WTC11 (cell line): ENCODE results near the gene BCL7B. TPM values are rescaled to one million over a fixed set of nuclear protein-coding genes. Genes with fewer than 3 reads are reported as not detected.

ENCODE experiments used
- ATAC-seq: fragments of 200-7000 bp; cut with Tn5 transposase; 2 replicates; pipeline ENCODE4 v1.10.0; 2021; ENCODE audit warnings: mild to moderate bottlenecking, moderate library complexity
- CTCF ChIA-PET: fragments of 300-600 bp; sonication (Branson Sonifier 250); formaldehyde crosslinking; loops from one replicate; lab custom pipeline; 2021; ENCODE audit warnings: antibody characterized with exemption; lab: Charles Lee
- POLR2A ChIA-PET: fragments of 350-600 bp; sonication (Branson Sonifier 250); formaldehyde crosslinking; loops from one replicate; lab custom pipeline; 2021; ENCODE audit warnings: antibody characterized with exemption; lab: Charles Lee
- DNase-seq: peaks from one replicate; pipeline ENCODE4 v3.0.0; 2021; ENCODE audit warnings: low spot score
- H3K27ac Mint-ChIP-seq: 2 replicates; pipeline ENCODE4 v1.8.0; 2021; ENCODE audit warnings: mixed read lengths
- H3K27me3 Mint-ChIP-seq: 2 replicates; pipeline ENCODE4 v1.8.0; 2021; ENCODE audit warnings: low read depth, mild to moderate bottlenecking, moderate library complexity, mixed read lengths
- H3K36me3 Mint-ChIP-seq: 2 replicates; pipeline ENCODE4 v1.8.0; 2021; ENCODE audit warnings: mixed read lengths
- H3K4me1 Mint-ChIP-seq: 2 replicates; pipeline ENCODE4 v1.8.0; 2022; ENCODE audit warnings: mixed read lengths
- H3K4me3 Mint-ChIP-seq: 2 replicates; pipeline ENCODE4 v1.8.0; 2021; ENCODE audit warnings: mild to moderate bottlenecking, moderate library complexity, mixed read lengths
- H3K9me3 Mint-ChIP-seq: 2 replicates; pipeline ENCODE4 v1.8.0; 2021; ENCODE audit warnings: mixed read lengths
- CREB1 ChIP-seq: sonication (generic); formaldehyde crosslinking; IDR thresholded peaks from 2 replicates; pipeline ENCODE4 v1.8.0; 2023; ENCODE audit warnings: mild to moderate bottlenecking, missing genetic modification reagents
- GRHL2 ChIP-seq: fragments of 250-450 bp; sonication (Bioruptor Pico); IDR thresholded peaks from 2 replicates; pipeline ENCODE4 v1.8.0; 2022; ENCODE audit warnings: mild to moderate bottlenecking, moderate library complexity; ENCODE audit not compliant: insufficient replicate concordance, severe bottlenecking
- JUN ChIP-seq: sonication (generic); formaldehyde crosslinking; IDR thresholded peaks from 2 replicates; pipeline ENCODE4 v1.8.0; 2023; ENCODE audit warnings: mild to moderate bottlenecking, missing genetic modification reagents
- MXD4 ChIP-seq: fragments of 250-450 bp; sonication (Bioruptor Pico); IDR thresholded peaks from 2 replicates; pipeline ENCODE4 v1.8.0; 2021; ENCODE audit warnings: mild to moderate bottlenecking, moderate library complexity, borderline replicate concordance
- NFE2L1 ChIP-seq: sonication (generic); formaldehyde crosslinking; IDR thresholded peaks from 2 replicates; pipeline ENCODE4 v1.8.1; 2023; ENCODE audit warnings: missing genetic modification reagents
- NFYB ChIP-seq: sonication (generic); formaldehyde crosslinking; conservative IDR thresholded peaks from 2 replicates; pipeline ENCODE4 v1.8.0; 2022; ENCODE audit warnings: low read depth, missing genetic modification reagents
- SMAD4 ChIP-seq: sonication (generic); formaldehyde crosslinking; IDR thresholded peaks from 2 replicates; pipeline ENCODE4 v1.8.0; 2022; ENCODE audit warnings: mild to moderate bottlenecking, missing genetic modification reagents
- SP1 ChIP-seq: sonication (generic); formaldehyde crosslinking; conservative IDR thresholded peaks from 2 replicates; pipeline ENCODE4 v1.8.1; 2022; ENCODE audit warnings: missing genetic modification reagents
- ZNF232 ChIP-seq: sonication (generic); formaldehyde crosslinking; IDR thresholded peaks from 2 replicates; pipeline ENCODE4 v1.8.0; 2022; ENCODE audit warnings: mild to moderate bottlenecking, missing genetic modification reagents
- ZNF317 ChIP-seq: sonication (generic); formaldehyde crosslinking; IDR thresholded peaks from 2 replicates; pipeline ENCODE4 v1.8.1; 2023; ENCODE audit warnings: low read depth, mild to moderate bottlenecking, moderate library complexity, missing genetic modification reagents, borderline replicate concordance
- ZNF396 ChIP-seq: fragments of 250-450 bp; sonication (Bioruptor Pico); IDR thresholded peaks from 2 replicates; pipeline ENCODE4 v1.8.0; 2021; ENCODE audit warnings: mild to moderate bottlenecking, moderate library complexity, borderline replicate concordance
- total RNA-seq: library from RNA; stranded (reverse); gene quantifications from 3 replicates; pipeline ENCODE4 v1.2.3, GENCODE V29; 2021
- TF ChIP-seq, protein P1 (sequence below): sonication (generic); formaldehyde crosslinking; IDR thresholded peaks from 2 replicates; pipeline ENCODE4 v1.8.1; 2023; ENCODE audit warnings: mild to moderate bottlenecking, missing genetic modification reagents, moderate library complexity
- TF ChIP-seq, protein P2 (sequence below): sonication (generic); formaldehyde crosslinking; IDR thresholded peaks from 2 replicates; pipeline ENCODE4 v1.8.0; 2023; ENCODE audit warnings: missing genetic modification reagents, mild to moderate bottlenecking, borderline replicate concordance
- TF ChIP-seq, protein P3 (sequence below): sonication (generic); formaldehyde crosslinking; IDR thresholded peaks from 2 replicates; pipeline ENCODE4 v1.8.1; 2022; ENCODE audit warnings: low read depth, missing genetic modification reagents, borderline replicate concordance
- TF ChIP-seq, protein P4 (sequence below): sonication (generic); formaldehyde crosslinking; IDR thresholded peaks from 2 replicates; pipeline ENCODE4 v1.8.0; 2023; ENCODE audit warnings: missing genetic modification reagents
- TF ChIP-seq, protein P5 (sequence below): sonication (generic); formaldehyde crosslinking; IDR thresholded peaks from 2 replicates; pipeline ENCODE4 v1.8.1; 2022; ENCODE audit warnings: low read depth, mild to moderate bottlenecking, moderate library complexity, missing genetic modification reagents, borderline replicate concordance
- TF ChIP-seq, protein P6 (sequence below): sonication (generic); formaldehyde crosslinking; conservative IDR thresholded peaks from 2 replicates; pipeline ENCODE4 v1.8.1; 2023; ENCODE audit warnings: mild to moderate bottlenecking, low read depth, missing genetic modification reagents, moderate library complexity
- TF ChIP-seq, protein P7 (sequence below): sonication (generic); formaldehyde crosslinking; IDR thresholded peaks from 2 replicates; pipeline ENCODE4 v1.8.1; 2023; ENCODE audit warnings: mild to moderate bottlenecking, moderate library complexity, missing genetic modification reagents
- TF ChIP-seq, protein P8 (sequence below): fragments of 250-450 bp; sonication (Bioruptor Pico); IDR thresholded peaks from 2 replicates; pipeline ENCODE4 v1.9.0; 2021; ENCODE audit warnings: mild to moderate bottlenecking
- TF ChIP-seq, protein P9 (sequence below): fragments of 250-450 bp; sonication (Bioruptor Pico); IDR thresholded peaks from 2 replicates; pipeline ENCODE4 v2.1.2; 2022; ENCODE audit warnings: mild to moderate bottlenecking, moderate library complexity

BCL7B gene
- total RNA-seq, 1 experiment from 2014 or later: 28.5 TPM

DNA sequence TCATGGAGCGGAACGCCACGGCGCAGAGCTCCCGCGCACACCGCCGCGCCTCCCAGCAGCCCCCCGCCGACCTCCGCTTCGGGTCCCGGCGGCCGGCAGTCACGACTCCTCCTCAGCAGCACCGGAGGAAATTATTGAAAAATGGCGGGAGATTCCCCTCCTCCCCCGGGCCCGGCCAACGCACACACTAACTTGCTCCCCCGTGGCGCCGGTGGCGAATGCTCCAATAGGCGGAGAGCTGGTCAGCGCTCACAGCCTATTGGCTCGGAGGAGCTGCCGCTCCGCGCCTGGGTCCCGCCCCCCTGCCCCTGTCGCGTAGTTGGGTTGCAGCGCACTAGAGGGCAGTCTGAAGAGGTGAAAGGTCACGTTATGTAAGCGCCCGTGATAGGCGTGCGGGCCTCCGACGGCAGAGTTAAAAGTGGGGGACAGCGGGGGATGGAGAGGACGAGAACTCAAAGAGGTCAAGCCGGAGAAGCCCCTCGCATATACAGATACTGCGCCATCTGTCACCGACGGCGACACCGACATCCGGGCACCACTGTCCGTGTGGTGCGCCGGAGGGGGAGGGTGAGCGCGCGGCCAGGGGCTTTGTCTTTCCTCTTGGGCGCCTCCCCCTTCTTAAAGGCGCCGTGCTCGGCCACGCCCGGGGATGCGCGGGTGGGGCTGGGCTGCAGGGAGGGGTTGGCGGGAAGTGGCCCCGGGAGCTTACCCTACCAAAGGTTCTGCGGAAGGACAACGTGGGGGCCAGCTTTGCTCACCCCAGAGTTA lies 35.2 kb downstream of the BCL7B start, which contains the start of gene BAZ1B:
Gene BAZ1B (minus strand): TSS at position 189 of the 768 bp plus-strand sequence. CDS start 360 bp downstream, outside the sequence.
- ATAC-seq (peak; percentile 95), DNase-seq (peak; percentile 99)
- Mint-ChIP-seq H3K9me3 (no peaks in the 10 kb centered on the region), H3K27ac (peak within 1 kb of the TSS; percentile 98), H3K4me3 (peak within 1 kb of the TSS; percentile 83), H3K27me3 (no peaks in the 10 kb centered on the region), H3K4me1 (peaks cover 36% of the 10 kb centered on the region), H3K36me3 (peaks cover 30% of the 10 kb centered on the region)
- ChIA-PET CTCF (interaction anchor here (0.6 to 2.5 kb wide), 7 partner anchors 34 to 394 kb away, joined by 3 to 13 read pairs (median 6); partner anchors contain the start of gene TBL2), POLR2A (interaction anchor here (0.6 to 2.6 kb wide), 8 partner anchors 10 to 928 kb away, joined by 3 to 14 read pairs (median 5); partner anchors contain the start of genes BCL7B and TBL2)
- TF ChIP-seq, protein P1, sequence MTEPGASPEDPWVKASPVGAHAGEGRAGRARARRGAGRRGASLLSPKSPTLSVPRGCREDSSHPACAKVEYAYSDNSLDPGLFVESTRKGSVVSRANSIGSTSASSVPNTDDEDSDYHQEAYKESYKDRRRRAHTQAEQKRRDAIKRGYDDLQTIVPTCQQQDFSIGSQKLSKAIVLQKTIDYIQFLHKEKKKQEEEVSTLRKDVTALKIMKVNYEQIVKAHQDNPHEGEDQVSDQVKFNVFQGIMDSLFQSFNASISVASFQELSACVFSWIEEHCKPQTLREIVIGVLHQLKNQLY (CRISPR knock-in tag): no peak
- TF ChIP-seq MXD4 (CRISPR knock-in tag) (no peak), ZNF396 (CRISPR knock-in tag) (no peak), NFYB (CRISPR knock-in tag) (peak; percentile 97), CREB1 (CRISPR knock-in tag) (no peak), JUN (CRISPR knock-in tag) (no peak), GRHL2 (no peak), ZNF232 (CRISPR knock-in tag) (no peak; the same call in 1 of the 2 replicates), ZNF317 (CRISPR knock-in tag) (no peak), SMAD4 (no peak), SP1 (peak; percentile 84), NFE2L1 (peak; percentile 36; the same call in 1 of the 2 replicates)
- TF ChIP-seq, protein P2, sequence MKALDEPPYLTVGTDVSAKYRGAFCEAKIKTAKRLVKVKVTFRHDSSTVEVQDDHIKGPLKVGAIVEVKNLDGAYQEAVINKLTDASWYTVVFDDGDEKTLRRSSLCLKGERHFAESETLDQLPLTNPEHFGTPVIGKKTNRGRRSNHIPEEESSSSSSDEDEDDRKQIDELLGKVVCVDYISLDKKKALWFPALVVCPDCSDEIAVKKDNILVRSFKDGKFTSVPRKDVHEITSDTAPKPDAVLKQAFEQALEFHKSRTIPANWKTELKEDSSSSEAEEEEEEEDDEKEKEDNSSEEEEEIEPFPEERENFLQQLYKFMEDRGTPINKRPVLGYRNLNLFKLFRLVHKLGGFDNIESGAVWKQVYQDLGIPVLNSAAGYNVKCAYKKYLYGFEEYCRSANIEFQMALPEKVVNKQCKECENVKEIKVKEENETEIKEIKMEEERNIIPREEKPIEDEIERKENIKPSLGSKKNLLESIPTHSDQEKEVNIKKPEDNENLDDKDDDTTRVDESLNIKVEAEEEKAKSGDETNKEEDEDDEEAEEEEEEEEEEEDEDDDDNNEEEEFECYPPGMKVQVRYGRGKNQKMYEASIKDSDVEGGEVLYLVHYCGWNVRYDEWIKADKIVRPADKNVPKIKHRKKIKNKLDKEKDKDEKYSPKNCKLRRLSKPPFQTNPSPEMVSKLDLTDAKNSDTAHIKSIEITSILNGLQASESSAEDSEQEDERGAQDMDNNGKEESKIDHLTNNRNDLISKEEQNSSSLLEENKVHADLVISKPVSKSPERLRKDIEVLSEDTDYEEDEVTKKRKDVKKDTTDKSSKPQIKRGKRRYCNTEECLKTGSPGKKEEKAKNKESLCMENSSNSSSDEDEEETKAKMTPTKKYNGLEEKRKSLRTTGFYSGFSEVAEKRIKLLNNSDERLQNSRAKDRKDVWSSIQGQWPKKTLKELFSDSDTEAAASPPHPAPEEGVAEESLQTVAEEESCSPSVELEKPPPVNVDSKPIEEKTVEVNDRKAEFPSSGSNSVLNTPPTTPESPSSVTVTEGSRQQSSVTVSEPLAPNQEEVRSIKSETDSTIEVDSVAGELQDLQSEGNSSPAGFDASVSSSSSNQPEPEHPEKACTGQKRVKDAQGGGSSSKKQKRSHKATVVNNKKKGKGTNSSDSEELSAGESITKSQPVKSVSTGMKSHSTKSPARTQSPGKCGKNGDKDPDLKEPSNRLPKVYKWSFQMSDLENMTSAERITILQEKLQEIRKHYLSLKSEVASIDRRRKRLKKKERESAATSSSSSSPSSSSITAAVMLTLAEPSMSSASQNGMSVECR (CRISPR knock-in tag): peak; percentile 73; the same call in 1 of the 2 replicates
- TF ChIP-seq, protein P3, sequence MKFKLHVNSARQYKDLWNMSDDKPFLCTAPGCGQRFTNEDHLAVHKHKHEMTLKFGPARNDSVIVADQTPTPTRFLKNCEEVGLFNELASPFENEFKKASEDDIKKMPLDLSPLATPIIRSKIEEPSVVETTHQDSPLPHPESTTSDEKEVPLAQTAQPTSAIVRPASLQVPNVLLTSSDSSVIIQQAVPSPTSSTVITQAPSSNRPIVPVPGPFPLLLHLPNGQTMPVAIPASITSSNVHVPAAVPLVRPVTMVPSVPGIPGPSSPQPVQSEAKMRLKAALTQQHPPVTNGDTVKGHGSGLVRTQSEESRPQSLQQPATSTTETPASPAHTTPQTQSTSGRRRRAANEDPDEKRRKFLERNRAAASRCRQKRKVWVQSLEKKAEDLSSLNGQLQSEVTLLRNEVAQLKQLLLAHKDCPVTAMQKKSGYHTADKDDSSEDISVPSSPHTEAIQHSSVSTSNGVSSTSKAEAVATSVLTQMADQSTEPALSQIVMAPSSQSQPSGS: no peak
- TF ChIP-seq, protein P4, sequence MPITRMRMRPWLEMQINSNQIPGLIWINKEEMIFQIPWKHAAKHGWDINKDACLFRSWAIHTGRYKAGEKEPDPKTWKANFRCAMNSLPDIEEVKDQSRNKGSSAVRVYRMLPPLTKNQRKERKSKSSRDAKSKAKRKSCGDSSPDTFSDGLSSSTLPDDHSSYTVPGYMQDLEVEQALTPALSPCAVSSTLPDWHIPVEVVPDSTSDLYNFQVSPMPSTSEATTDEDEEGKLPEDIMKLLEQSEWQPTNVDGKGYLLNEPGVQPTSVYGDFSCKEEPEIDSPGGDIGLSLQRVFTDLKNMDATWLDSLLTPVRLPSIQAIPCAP (CRISPR knock-in tag): no peak
- TF ChIP-seq, protein P5, sequence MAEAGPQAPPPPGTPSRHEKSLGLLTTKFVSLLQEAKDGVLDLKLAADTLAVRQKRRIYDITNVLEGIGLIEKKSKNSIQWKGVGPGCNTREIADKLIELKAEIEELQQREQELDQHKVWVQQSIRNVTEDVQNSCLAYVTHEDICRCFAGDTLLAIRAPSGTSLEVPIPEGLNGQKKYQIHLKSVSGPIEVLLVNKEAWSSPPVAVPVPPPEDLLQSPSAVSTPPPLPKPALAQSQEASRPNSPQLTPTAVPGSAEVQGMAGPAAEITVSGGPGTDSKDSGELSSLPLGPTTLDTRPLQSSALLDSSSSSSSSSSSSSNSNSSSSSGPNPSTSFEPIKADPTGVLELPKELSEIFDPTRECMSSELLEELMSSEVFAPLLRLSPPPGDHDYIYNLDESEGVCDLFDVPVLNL (CRISPR knock-in tag): 0 out of 2 replicates have a peak, but pooled peaks have one; percentile 15
- TF ChIP-seq, protein P6, sequence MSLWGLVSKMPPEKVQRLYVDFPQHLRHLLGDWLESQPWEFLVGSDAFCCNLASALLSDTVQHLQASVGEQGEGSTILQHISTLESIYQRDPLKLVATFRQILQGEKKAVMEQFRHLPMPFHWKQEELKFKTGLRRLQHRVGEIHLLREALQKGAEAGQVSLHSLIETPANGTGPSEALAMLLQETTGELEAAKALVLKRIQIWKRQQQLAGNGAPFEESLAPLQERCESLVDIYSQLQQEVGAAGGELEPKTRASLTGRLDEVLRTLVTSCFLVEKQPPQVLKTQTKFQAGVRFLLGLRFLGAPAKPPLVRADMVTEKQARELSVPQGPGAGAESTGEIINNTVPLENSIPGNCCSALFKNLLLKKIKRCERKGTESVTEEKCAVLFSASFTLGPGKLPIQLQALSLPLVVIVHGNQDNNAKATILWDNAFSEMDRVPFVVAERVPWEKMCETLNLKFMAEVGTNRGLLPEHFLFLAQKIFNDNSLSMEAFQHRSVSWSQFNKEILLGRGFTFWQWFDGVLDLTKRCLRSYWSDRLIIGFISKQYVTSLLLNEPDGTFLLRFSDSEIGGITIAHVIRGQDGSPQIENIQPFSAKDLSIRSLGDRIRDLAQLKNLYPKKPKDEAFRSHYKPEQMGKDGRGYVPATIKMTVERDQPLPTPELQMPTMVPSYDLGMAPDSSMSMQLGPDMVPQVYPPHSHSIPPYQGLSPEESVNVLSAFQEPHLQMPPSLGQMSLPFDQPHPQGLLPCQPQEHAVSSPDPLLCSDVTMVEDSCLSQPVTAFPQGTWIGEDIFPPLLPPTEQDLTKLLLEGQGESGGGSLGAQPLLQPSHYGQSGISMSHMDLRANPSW (CRISPR knock-in tag): no peak
- TF ChIP-seq, protein P7, sequence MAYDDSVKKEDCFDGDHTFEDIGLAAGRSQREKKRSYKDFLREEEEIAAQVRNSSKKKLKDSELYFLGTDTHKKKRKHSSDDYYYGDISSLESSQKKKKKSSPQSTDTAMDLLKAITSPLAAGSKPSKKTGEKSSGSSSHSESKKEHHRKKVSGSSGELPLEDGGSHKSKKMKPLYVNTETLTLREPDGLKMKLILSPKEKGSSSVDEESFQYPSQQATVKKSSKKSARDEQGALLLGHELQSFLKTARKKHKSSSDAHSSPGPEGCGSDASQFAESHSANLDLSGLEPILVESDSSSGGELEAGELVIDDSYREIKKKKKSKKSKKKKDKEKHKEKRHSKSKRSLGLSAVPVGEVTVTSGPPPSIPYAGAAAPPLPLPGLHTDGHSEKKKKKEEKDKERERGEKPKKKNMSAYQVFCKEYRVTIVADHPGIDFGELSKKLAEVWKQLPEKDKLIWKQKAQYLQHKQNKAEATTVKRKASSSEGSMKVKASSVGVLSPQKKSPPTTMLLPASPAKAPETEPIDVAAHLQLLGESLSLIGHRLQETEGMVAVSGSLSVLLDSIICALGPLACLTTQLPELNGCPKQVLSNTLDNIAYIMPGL (CRISPR knock-in tag): peak; percentile 26; the same call in 1 of the 2 replicates
- TF ChIP-seq, protein P8, sequence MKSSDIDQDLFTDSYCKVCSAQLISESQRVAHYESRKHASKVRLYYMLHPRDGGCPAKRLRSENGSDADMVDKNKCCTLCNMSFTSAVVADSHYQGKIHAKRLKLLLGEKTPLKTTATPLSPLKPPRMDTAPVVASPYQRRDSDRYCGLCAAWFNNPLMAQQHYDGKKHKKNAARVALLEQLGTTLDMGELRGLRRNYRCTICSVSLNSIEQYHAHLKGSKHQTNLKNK (CRISPR knock-in tag): no peak
- TF ChIP-seq, protein P9, sequence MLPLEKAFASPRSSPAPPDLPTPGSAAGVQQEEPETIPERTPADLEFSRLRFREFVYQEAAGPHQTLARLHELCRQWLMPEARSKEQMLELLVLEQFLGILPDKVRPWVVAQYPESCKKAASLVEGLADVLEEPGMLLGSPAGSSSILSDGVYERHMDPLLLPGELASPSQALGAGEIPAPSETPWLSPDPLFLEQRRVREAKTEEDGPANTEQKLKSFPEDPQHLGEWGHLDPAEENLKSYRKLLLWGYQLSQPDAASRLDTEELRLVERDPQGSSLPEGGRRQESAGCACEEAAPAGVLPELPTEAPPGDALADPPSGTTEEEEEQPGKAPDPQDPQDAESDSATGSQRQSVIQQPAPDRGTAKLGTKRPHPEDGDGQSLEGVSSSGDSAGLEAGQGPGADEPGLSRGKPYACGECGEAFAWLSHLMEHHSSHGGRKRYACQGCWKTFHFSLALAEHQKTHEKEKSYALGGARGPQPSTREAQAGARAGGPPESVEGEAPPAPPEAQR (CRISPR knock-in tag): no peak
